Measurements from ENCODE around the gene QKI.

The QKI gene

DNA sequence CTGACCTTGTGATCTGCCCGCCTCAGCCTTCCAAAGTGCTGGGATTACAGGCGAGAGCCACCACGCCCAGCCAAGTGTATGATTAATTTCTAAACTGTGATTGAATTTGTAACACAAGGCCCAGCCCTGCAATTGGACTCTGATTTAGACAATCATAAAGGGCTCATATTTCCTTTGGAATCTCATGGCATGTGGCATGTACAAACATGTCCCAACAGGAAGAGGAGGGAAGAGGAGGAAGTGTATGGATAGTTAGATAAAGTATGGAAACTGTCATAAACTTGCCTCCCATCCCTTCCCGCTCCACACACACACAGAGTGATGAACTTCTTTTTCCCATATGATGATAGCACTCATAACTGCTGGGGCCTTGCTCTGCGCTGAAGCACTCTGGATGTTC, 27.2 kb upstream of the QKI start:
- TF ChIP-seq CTCF (IDR thresholded peaks at IDR 0.05) = no peak
- Mint-ChIP-seq H3K4me1 (peaks cover 44% of the 10 kb centered on the region), H3K27me3 (ENCODE audit: low read depth, poor library complexity) (no peaks in the 10 kb centered on the region), H3K9me3 (peaks cover 8% of the 10 kb centered on the region), H3K36me3 (ENCODE audit: low read depth) (peaks cover 4% of the 10 kb centered on the region), H3K27ac (no peak overlapping the region), H3K4me3 (no peak overlapping the region)
- DNase-seq = no peak

- Mint-ChIP-seq H3K27me3 (ENCODE audit: low read depth, poor library complexity) (no peaks in the 10 kb centered on the region), H3K4me3 (no peak overlapping the region), H3K27ac (no peak overlapping the region), H3K4me1 (peaks cover 51% of the 10 kb centered on the region), H3K36me3 (ENCODE audit: low read depth) (peaks cover 3% of the 10 kb centered on the region), H3K9me3 (peaks cover 8% of the 10 kb centered on the region)
- no peak for DNase-seq
- TF ChIP-seq CTCF (IDR thresholded peaks at IDR 0.05) = no peak
Observed at GRCh38 chr6:163389354-163389753, 25.2 kb upstream of the QKI start.

DNA sequence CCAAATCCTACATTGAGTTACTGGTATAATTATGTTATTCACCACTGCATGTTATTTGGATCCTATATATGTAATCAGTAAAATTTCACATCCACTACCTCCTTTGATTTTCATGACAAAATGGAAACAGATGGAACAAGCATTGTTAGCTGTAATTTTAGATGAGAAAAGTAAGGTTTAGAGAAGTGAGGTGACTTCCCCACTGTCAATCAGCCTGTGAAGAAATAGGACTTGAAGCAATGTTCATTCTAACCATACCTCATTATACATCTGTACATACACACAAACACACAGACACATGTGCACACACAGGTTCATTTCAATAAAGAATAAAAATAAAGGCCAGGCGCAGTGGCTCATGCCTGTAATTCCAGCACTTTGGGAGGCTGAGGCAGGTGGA, 23.7 kb upstream of the QKI start:
- Mint-ChIP-seq H3K27ac (no peak overlapping the region), H3K4me3 (no peak overlapping the region), H3K27me3 (ENCODE audit: low read depth, poor library complexity) (no peaks in the 10 kb centered on the region), H3K9me3 (peaks cover 8% of the 10 kb centered on the region), H3K36me3 (ENCODE audit: low read depth) (peaks cover 3% of the 10 kb centered on the region), H3K4me1 (peaks cover 65% of the 10 kb centered on the region)
- DNase-seq = no peak
- TF ChIP-seq CTCF (IDR thresholded peaks at IDR 0.05) = no peak

- Mint-ChIP-seq H3K4me1 (peaks cover 65% of the 10 kb centered on the region), H3K9me3 (peaks cover 8% of the 10 kb centered on the region), H3K36me3 (ENCODE audit: low read depth) (peaks cover 3% of the 10 kb centered on the region), H3K4me3 (no peak overlapping the region), H3K27me3 (ENCODE audit: low read depth, poor library complexity) (no peaks in the 10 kb centered on the region), H3K27ac (no peak overlapping the region)
- no peak for DNase-seq
- TF ChIP-seq CTCF (IDR thresholded peaks at IDR 0.05) = no peak
Observed at GRCh38 chr6:163391985-163392384, 22.5 kb upstream of the QKI start.

DNA sequence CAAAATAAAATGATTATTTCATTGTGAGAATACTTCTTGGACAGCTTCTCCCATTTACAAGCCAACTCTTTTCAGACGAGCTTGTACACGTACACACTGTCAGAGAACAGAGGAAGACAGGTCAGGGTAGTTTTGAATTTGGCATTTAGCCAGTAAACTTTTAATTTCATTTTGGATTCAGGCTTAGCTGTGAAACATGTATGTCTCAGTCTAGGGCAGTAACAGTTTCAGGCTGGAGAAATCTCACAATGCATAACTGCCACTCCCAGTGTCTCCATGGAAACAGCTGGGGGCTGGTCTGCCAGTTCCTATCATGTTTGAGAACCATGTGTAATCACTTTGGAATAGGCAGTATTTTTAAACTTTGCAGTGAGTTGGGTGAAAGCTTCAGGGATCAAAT, 22.0 kb upstream of the QKI start:
- Mint-ChIP-seq H3K9me3 (peaks cover 8% of the 10 kb centered on the region), H3K4me3 (no peak overlapping the region), H3K36me3 (ENCODE audit: low read depth) (peaks cover 3% of the 10 kb centered on the region), H3K27me3 (ENCODE audit: low read depth, poor library complexity) (no peaks in the 10 kb centered on the region), H3K27ac (no peak overlapping the region), H3K4me1 (peaks cover 65% of the 10 kb centered on the region)
- DNase-seq = no peak
- no peak for TF ChIP-seq CTCF (IDR thresholded peaks at IDR 0.05)

DNA sequence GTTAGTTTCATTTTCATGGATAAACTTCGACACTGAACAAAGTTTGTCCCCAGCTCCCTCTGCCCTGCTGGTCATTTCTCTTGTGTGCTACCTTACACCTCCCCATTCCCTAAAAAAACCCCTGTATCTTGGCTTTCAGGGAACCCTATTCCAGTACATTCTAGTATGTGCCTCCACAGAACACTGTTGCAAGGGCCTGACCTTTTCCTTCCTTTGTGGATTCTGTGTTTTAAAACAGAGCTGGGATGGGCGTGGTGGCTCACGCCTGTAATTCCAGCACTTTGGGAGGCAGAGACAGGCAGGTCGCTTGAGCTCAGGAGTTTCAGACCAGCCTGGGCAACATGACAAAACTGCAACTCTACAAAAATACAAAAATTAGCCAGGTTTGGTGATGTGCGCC, 20.6 kb upstream of the QKI start:
- H3K36me3 Mint-ChIP-seq (ENCODE audit: low read depth) = peaks cover 3% of the 10 kb centered on the region
- H3K4me3 Mint-ChIP-seq = no peak overlapping the region
- peaks cover 67% of the 10 kb centered on the region for H3K4me1 Mint-ChIP-seq
- peaks cover 8% of the 10 kb centered on the region for H3K9me3 Mint-ChIP-seq
- no peak for TF ChIP-seq CTCF (IDR thresholded peaks at IDR 0.05)
- no peak for DNase-seq
- H3K27me3 Mint-ChIP-seq (ENCODE audit: low read depth, poor library complexity) = no peaks in the 10 kb centered on the region
- no peak overlapping the region for H3K27ac Mint-ChIP-seq
